ENCODE results near the gene BSG. TPM values are rescaled to one million over a fixed set of nuclear protein-coding genes. Genes with fewer than 3 reads are reported as not detected.

The BSG gene
- total RNA-seq, 2 donors from 2014 or later = 176 to 264 TPM

DNA sequence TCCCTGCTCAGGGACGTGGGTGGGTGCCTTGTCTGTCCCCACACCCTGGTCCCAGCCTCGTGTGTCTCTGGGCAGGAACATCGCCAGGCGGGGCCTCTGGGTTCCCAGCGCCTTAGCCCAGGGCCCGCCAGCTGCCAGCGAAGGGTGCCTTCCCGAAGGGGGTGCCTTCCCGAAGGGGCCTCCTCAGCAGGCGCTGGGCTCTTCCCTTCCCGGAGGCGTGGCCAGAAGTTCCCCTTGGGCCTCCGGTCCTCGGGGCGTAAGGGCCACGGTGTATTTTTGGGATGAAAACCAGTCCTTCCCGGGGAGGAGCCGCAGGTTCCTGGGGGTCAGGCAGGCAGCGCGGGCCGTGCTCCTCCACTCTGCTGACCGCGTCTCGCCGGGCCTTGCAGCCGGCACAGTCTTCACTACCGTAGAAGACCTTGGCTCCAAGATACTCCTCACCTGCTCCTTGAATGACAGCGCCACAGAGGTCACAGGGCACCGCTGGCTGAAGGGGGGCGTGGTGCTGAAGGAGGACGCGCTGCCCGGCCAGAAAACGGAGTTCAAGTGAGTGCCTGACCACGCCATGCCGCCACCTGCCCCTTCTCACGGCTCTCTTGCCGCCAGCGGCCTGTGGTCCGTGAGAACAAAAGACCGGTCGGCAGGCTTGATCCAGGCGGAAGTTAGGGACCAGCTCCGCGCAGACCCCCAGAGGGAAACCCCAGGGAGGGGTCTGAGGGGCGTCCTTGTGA lies 6.9 kb downstream of the BSG start:
- H3K27ac ChIP-seq = no peak overlapping the region
- TF ChIP-seq POLR2A (IDR thresholded peaks at IDR 0.05) = no peak
- TF ChIP-seq, protein P1, sequence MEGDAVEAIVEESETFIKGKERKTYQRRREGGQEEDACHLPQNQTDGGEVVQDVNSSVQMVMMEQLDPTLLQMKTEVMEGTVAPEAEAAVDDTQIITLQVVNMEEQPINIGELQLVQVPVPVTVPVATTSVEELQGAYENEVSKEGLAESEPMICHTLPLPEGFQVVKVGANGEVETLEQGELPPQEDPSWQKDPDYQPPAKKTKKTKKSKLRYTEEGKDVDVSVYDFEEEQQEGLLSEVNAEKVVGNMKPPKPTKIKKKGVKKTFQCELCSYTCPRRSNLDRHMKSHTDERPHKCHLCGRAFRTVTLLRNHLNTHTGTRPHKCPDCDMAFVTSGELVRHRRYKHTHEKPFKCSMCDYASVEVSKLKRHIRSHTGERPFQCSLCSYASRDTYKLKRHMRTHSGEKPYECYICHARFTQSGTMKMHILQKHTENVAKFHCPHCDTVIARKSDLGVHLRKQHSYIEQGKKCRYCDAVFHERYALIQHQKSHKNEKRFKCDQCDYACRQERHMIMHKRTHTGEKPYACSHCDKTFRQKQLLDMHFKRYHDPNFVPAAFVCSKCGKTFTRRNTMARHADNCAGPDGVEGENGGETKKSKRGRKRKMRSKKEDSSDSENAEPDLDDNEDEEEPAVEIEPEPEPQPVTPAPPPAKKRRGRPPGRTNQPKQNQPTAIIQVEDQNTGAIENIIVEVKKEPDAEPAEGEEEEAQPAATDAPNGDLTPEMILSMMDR (IDR thresholded peaks at IDR 0.05) = no peak
- H3K4me1 ChIP-seq = peaks cover 26% of the 10 kb centered on the region
- ATAC-seq (no peak), DNase-seq (no peak)
- H3K4me3 ChIP-seq = no peak overlapping the region
- no peaks in the 10 kb centered on the region for H3K9me3 ChIP-seq
- no peaks in the 10 kb centered on the region for H3K27me3 ChIP-seq
- 83 to 85% methylated on average over 18 to 38 of the region's 46 CpGs for WGBS, 2 donors
- peaks cover 8 to 10% of the 10 kb centered on the region in 2 donors for H3K36me3 ChIP-seq (replicated peaks in 1 of 2; ENCODE audit: insufficient read depth in 1 of 2, low read depth in 2 of 2)
- intact Hi-C loops (cut with DNase I) = no loop called here

- ATAC-seq (no peak), DNase-seq (no peak)
- H3K27ac ChIP-seq = no peak overlapping the region
- intact Hi-C loops (cut with DNase I) = no loop called here
- H3K27me3 ChIP-seq = no peaks in the 10 kb centered on the region
- H3K4me1 ChIP-seq = peaks cover 21% of the 10 kb centered on the region
- peaks cover 8 to 10% of the 10 kb centered on the region in 2 donors for H3K36me3 ChIP-seq (replicated peaks in 1 of 2; ENCODE audit: insufficient read depth in 1 of 2, low read depth in 2 of 2)
- no peak overlapping the region for H3K4me3 ChIP-seq
- TF ChIP-seq, protein P1 (IDR thresholded peaks at IDR 0.05) = no peak
- TF ChIP-seq POLR2A (IDR thresholded peaks at IDR 0.05) = no peak
- WGBS, 2 donors = 53 to 91% methylated on average over 3 to 11 of the region's 11 CpGs
- H3K9me3 ChIP-seq = no peaks in the 10 kb centered on the region
These were observed 7.4 kb downstream of the BSG start for GRCh38 chr19:579842-580155.

DNA sequence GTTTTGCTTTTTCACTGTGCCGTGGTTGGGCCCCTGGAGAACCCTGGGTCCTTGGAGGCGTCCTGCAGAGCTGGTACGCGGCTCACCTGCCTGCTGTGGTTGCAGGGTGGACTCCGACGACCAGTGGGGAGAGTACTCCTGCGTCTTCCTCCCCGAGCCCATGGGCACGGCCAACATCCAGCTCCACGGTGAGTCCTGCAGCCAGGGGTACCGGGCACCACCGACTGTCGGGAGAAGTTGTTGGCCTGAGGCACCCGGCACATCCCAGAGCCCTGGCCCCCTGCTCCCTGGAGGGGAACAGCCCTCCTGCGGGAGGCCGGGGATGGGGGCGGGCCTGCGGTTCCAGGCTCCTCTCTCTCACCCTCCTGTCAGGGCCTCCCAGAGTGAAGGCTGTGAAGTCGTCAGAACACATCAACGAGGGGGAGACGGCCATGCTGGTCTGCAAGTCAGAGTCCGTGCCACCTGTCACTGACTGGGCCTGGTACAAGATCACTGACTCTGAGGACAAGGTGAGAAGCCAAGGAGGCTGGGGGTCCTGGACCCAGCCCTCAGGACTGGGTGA lies 8.0 kb downstream of the BSG start:
- peaks cover 8 to 10% of the 10 kb centered on the region in 2 donors for H3K36me3 ChIP-seq (replicated peaks in 1 of 2; ENCODE audit: insufficient read depth in 1 of 2, low read depth in 2 of 2)
- intact Hi-C loops (cut with DNase I) = no loop called here

GRCh38 chr19:581399-582111 lies 9.2 kb downstream of the BSG start:
- ATAC-seq (no peak), DNase-seq (no peak)
- peaks cover 4% of the 10 kb centered on the region for H3K4me1 ChIP-seq
- H3K9me3 ChIP-seq = no peaks in the 10 kb centered on the region
- WGBS, 2 donors = 87 to 91% methylated on average over 24 to 25 of the region's 40 CpGs
- H3K27me3 ChIP-seq = no peaks in the 10 kb centered on the region
- H3K36me3 ChIP-seq (replicated peaks in 1 of 2; ENCODE audit: insufficient read depth in 1 of 2, low read depth in 2 of 2) = peaks cover 8 to 10% of the 10 kb centered on the region in 2 donors
- intact Hi-C loops (cut with DNase I) = no loop called here
- TF ChIP-seq POLR2A (IDR thresholded peaks at IDR 0.05) = no peak
- TF ChIP-seq, protein P1 (IDR thresholded peaks at IDR 0.05) = no peak
- H3K27ac ChIP-seq = no peak overlapping the region
- H3K4me3 ChIP-seq = no peak overlapping the region

More for the DNA sequence above, 8.0 kb downstream of the BSG start:
- Histone ChIP-seq H3K4me3 (no peak overlapping the region), H3K4me1 (peaks cover 16% of the 10 kb centered on the region), H3K27ac (no peak overlapping the region), H3K9me3 (no peaks in the 10 kb centered on the region), H3K27me3 (no peaks in the 10 kb centered on the region)
- TF ChIP-seq, protein P1 (IDR thresholded peaks at IDR 0.05) = no peak
- DNase-seq (no peak), ATAC-seq (no peak)
- WGBS, 2 donors = 87% methylated on average over 22 of the region's 22 CpGs; no CpG with 5 or more reads in 1 of the 2 donors
